Hepatocyte (in vitro differentiated cells): ENCODE results near the gene SH3PXD2A.

Experiments used
- CTCF ChIP-seq: fragments of 200-600 bp; sonication (generic); IDR thresholded peaks from 2 replicates; pipeline ENCODE4 v1.5.1; 2016; ENCODE audit warnings: antibody characterized with exemption, mild to moderate bottlenecking; ENCODE audit not compliant: poor library complexity
- EZH2 ChIP-seq: fragments of 200-600 bp; sonication (generic); IDR thresholded peaks from 2 replicates; pipeline ENCODE4 v1.6.1; 2016; ENCODE audit warnings: antibody characterized with exemption, mild to moderate bottlenecking, borderline replicate concordance
- EZH2phosphoT487 ChIP-seq: fragments of 200-600 bp; sonication (generic); IDR thresholded peaks from one replicate; pipeline ENCODE4 v1.6.1; 2018; ENCODE audit warnings: antibody characterized with exemption, mild to moderate bottlenecking, low read depth, moderate library complexity; ENCODE audit not compliant: unreplicated experiment, severe bottlenecking

GRCh38 chr10:103859161-103860086 is 4.0 kb upstream of the SH3PXD2A start:
- TF ChIP-seq EZH2phosphoT487 (no peak), CTCF (peak; percentile 77), EZH2 (no peak)
